KMS-11 (cell line): ENCODE data around the gene INSYN1.

Experiments
- H2AFZ ChIP-seq: fragments of 200-600 bp; sonication (generic); 2 replicates; pipeline ENCODE4 v1.6.1; 2016; ENCODE audit warnings: antibody characterized with exemption, mixed run types, low read depth
- H3K27ac ChIP-seq: fragments of 200-600 bp; sonication (generic); 2 replicates; pipeline ENCODE4 v1.6.1; 2016; ENCODE audit warnings: mild to moderate bottlenecking, mixed run types
- H3K27me3 ChIP-seq: fragments of 200-600 bp; sonication (generic); 2 replicates; pipeline ENCODE4 v1.6.1; 2017; ENCODE audit warnings: mild to moderate bottlenecking, low read depth, mixed run types, moderate library complexity; ENCODE audit not compliant: insufficient read depth
- H3K36me3 ChIP-seq: fragments of 200-600 bp; sonication (generic); 2 replicates; pipeline ENCODE4 v1.6.1; 2017; ENCODE audit warnings: mild to moderate bottlenecking, mixed run types; ENCODE audit not compliant: insufficient read depth
- H3K4me1 ChIP-seq: fragments of 200-600 bp; sonication (generic); 2 replicates; pipeline ENCODE4 v1.6.1; 2016; ENCODE audit warnings: mild to moderate bottlenecking, low read depth, mixed run types; ENCODE audit not compliant: poor library complexity, severe bottlenecking
- H3K4me2 ChIP-seq: fragments of 200-600 bp; sonication (generic); 2 replicates; pipeline ENCODE4 v1.7.0; 2016; ENCODE audit warnings: mild to moderate bottlenecking, mixed run types
- H3K4me3 ChIP-seq: fragments of 200-600 bp; sonication (generic); IDR thresholded peaks from 2 replicates; pipeline ENCODE4 v1.6.1; 2017; ENCODE audit warnings: low read depth, low read length, mixed read lengths; ENCODE audit not compliant: insufficient read depth
- H3K79me2 ChIP-seq: fragments of 200-600 bp; sonication (generic); 2 replicates; pipeline ENCODE4 v1.6.1; 2016; ENCODE audit warnings: low read depth, mixed run types; ENCODE audit not compliant: insufficient read depth
- H3K9ac ChIP-seq: fragments of 200-600 bp; sonication (generic); 2 replicates; pipeline ENCODE4 v1.6.1; 2016; ENCODE audit warnings: mild to moderate bottlenecking, mixed run types
- H4K20me1 ChIP-seq: fragments of 200-600 bp; sonication (generic); 2 replicates; pipeline ENCODE4 v1.6.1; 2016; ENCODE audit warnings: mild to moderate bottlenecking, mixed run types; ENCODE audit not compliant: insufficient read depth
- CTCF ChIP-seq: fragments of 200-600 bp; sonication (generic); conservative IDR thresholded peaks from 2 replicates; pipeline ENCODE4 v1.6.1; 2017; ENCODE audit warnings: low read depth, mild to moderate bottlenecking, antibody characterized with exemption, low read length, moderate library complexity, mixed read lengths

INSYN1 gene

GRCh38 chr15:73753250-73754130, at the start of gene INSYN1:
Gene INSYN1 (minus strand): TSS chr15:73753351. CDS start chr15:73751130, 2,221 bp downstream.
- no peak within 1 kb of the TSS for H3K4me2 ChIP-seq
- no peaks in the 10 kb centered on the region for H4K20me1 ChIP-seq
- no peak within 1 kb of the TSS for H3K27ac ChIP-seq
- no peaks in the 10 kb centered on the region for H3K36me3 ChIP-seq
- H3K9ac ChIP-seq = no peak within 1 kb of the TSS
- no peaks in the 10 kb centered on the region for H3K79me2 ChIP-seq
- H3K4me3 ChIP-seq = no peak within 1 kb of the TSS
- H3K4me1 ChIP-seq = no peaks in the 10 kb centered on the region
- no peak for TF ChIP-seq CTCF
- no peak within 1 kb of the TSS for H2AFZ ChIP-seq
- peaks cover 22% of the 10 kb centered on the region for H3K27me3 ChIP-seq

GRCh38 chr15:73802431-73803041, 49.4 kb upstream of the INSYN1 start:
- TF ChIP-seq CTCF = no peak
- H2AFZ ChIP-seq = no peak overlapping the region
- H4K20me1 ChIP-seq = no peaks in the 10 kb centered on the region
- H3K27me3 ChIP-seq = peaks cover 43% of the 10 kb centered on the region
- no peaks in the 10 kb centered on the region for H3K4me1 ChIP-seq
- H3K4me3 ChIP-seq = no peak overlapping the region
- H3K9ac ChIP-seq = no peak overlapping the region
- no peaks in the 10 kb centered on the region for H3K79me2 ChIP-seq
- H3K27ac ChIP-seq = no peak overlapping the region
- no peaks in the 10 kb centered on the region for H3K36me3 ChIP-seq
- H3K4me2 ChIP-seq = no peak overlapping the region

GRCh38 chr15:73800662-73801345, 47.7 kb upstream of the INSYN1 start:
- Histone ChIP-seq H3K4me1 (no peaks in the 10 kb centered on the region), H3K4me2 (no peak overlapping the region), H3K9ac (no peak overlapping the region), H4K20me1 (no peaks in the 10 kb centered on the region), H3K79me2 (no peaks in the 10 kb centered on the region), H3K4me3 (no peak overlapping the region), H3K36me3 (no peaks in the 10 kb centered on the region), H3K27me3 (peaks cover 34% of the 10 kb centered on the region; the same call in 1 of the 2 replicates), H2AFZ (no peak overlapping the region), H3K27ac (no peak overlapping the region)
- no peak for TF ChIP-seq CTCF

GRCh38 chr15:73799466-73799865, 46.3 kb upstream of the INSYN1 start:
- Histone ChIP-seq H3K9ac (no peak overlapping the region), H3K4me2 (no peak overlapping the region), H3K4me1 (no peaks in the 10 kb centered on the region), H3K4me3 (no peak overlapping the region), H3K27ac (no peak overlapping the region), H3K79me2 (no peaks in the 10 kb centered on the region), H3K36me3 (no peaks in the 10 kb centered on the region), H2AFZ (no peak overlapping the region), H3K27me3 (peaks cover 34% of the 10 kb centered on the region; the same call in 1 of the 2 replicates), H4K20me1 (no peaks in the 10 kb centered on the region)
- no peak for TF ChIP-seq CTCF
